HFFc6 (cell line): ENCODE results near the gene ERN1. TPM values are rescaled to one million over a fixed set of nuclear protein-coding genes. Genes with fewer than 3 reads are reported as not detected.

ENCODE experiments used
- DNase-seq: peaks from one replicate; pipeline ENCODE4 v3.0.0-alpha.2; 2018
- H3K27ac Mint-ChIP-seq: 2 replicates; pipeline ENCODE4 v1.8.0; 2020; ENCODE audit warnings: mild to moderate bottlenecking, mixed read lengths
- H3K27me3 Mint-ChIP-seq: 2 replicates; pipeline ENCODE4 v1.8.0; 2021; ENCODE audit warnings: mild to moderate bottlenecking, moderate library complexity, mixed read lengths; ENCODE audit not compliant: insufficient read depth
- H3K36me3 Mint-ChIP-seq: 2 replicates; pipeline ENCODE4 v1.8.0; 2021; ENCODE audit warnings: low read depth, mixed read lengths
- H3K4me1 Mint-ChIP-seq: 2 replicates; pipeline ENCODE4 v1.8.0; 2020; ENCODE audit warnings: low read depth, mixed read lengths
- H3K4me3 Mint-ChIP-seq: 2 replicates; pipeline ENCODE4 v1.8.0; 2020; ENCODE audit warnings: mild to moderate bottlenecking, moderate library complexity, mixed read lengths
- H3K9me3 Mint-ChIP-seq: 2 replicates; pipeline ENCODE4 v1.8.0; 2020; ENCODE audit warnings: mild to moderate bottlenecking, mixed read lengths
- CTCF ChIP-seq: fragments of 200-600 bp; sonication (generic); IDR thresholded peaks from 2 replicates; pipeline ENCODE4 v1.5.0; 2021; ENCODE audit warnings: antibody characterized with exemption, mild to moderate bottlenecking
- total RNA-seq, 6 experiments: library from RNA; stranded (reverse); fragmentation: NEBNext Ultra II Directional; extraction: Animal tissue kit (Norgen Biotek cat#: 25700); gene quantifications; 2 replicates in 1 of 6; 3 replicates in 5 of 6; pipeline ENCODE4 v1.2.3, GENCODE V29; 2021

ERN1 gene
- total RNA-seq, 6 experiments from 2014 or later: 6.8 to 12.8 (median 7.9) TPM

- no peak for TF ChIP-seq CTCF
- H3K4me3 Mint-ChIP-seq: no peak overlapping the region
- no peak for DNase-seq
Observed at GRCh38 chr17:64095144-64095882, 34.6 kb downstream of the ERN1 start.

GRCh38 chr17:64094412-64094811, 35.5 kb downstream of the ERN1 start:
- Mint-ChIP-seq H3K4me1 (peaks cover 45% of the 10 kb centered on the region), H3K9me3 (no peaks in the 10 kb centered on the region), H3K4me3 (no peak overlapping the region), H3K36me3 (peaks cover 24% of the 10 kb centered on the region), H3K27me3 (no peaks in the 10 kb centered on the region; the same call in 1 of the 2 replicates), H3K27ac (no peak overlapping the region)
- DNase-seq: no peak
- TF ChIP-seq CTCF: no peak

More at GRCh38 chr17:64095144-64095882, 34.6 kb downstream of the ERN1 start:
- peaks cover 45% of the 10 kb centered on the region for H3K4me1 Mint-ChIP-seq
- H3K9me3 Mint-ChIP-seq: no peaks in the 10 kb centered on the region
- H3K27me3 Mint-ChIP-seq: no peaks in the 10 kb centered on the region; the same call in 1 of the 2 replicates
- peak overlapping the region; percentile 37; the same call in 1 of the 2 replicates for H3K27ac Mint-ChIP-seq
- peaks cover 24% of the 10 kb centered on the region for H3K36me3 Mint-ChIP-seq

GRCh38 chr17:64092952-64093451, 36.9 kb downstream of the ERN1 start:
- Mint-ChIP-seq H3K4me3 (no peak overlapping the region), H3K9me3 (no peaks in the 10 kb centered on the region), H3K27ac (no peak overlapping the region), H3K4me1 (peaks cover 38% of the 10 kb centered on the region), H3K27me3 (no peaks in the 10 kb centered on the region; the same call in 1 of the 2 replicates), H3K36me3 (peaks cover 24% of the 10 kb centered on the region)
- no peak for DNase-seq
- no peak for TF ChIP-seq CTCF

GRCh38 chr17:64092113-64092512, 37.8 kb downstream of the ERN1 start:
- Mint-ChIP-seq H3K27ac (no peak overlapping the region), H3K36me3 (peaks cover 21% of the 10 kb centered on the region)

GRCh38 chr17:64091571-64091970, 38.4 kb downstream of the ERN1 start:
- Mint-ChIP-seq H3K4me1 (peaks cover 24% of the 10 kb centered on the region), H3K27ac (peak overlapping the region; percentile 41), H3K27me3 (no peaks in the 10 kb centered on the region; the same call in 1 of the 2 replicates), H3K9me3 (no peaks in the 10 kb centered on the region), H3K36me3 (peaks cover 16% of the 10 kb centered on the region), H3K4me3 (no peak overlapping the region)
- no peak for DNase-seq
- no peak for TF ChIP-seq CTCF

More at GRCh38 chr17:64092113-64092512, 37.8 kb downstream of the ERN1 start:
- Mint-ChIP-seq H3K27me3 (no peaks in the 10 kb centered on the region; the same call in 1 of the 2 replicates), H3K4me1 (peaks cover 29% of the 10 kb centered on the region), H3K9me3 (no peaks in the 10 kb centered on the region), H3K4me3 (no peak overlapping the region)
- DNase-seq: no peak
- TF ChIP-seq CTCF: no peak
